Memory B cell (primary cell): ENCODE measurements around the gene KCMF1.

Source experiments
- ATAC-seq: fragments of 150-1000 bp; cut with Tn5 transposase; 2 replicates; pipeline ENCODE4 v1.10.0; 2021; ENCODE audit warnings: low read depth, mild to moderate bottlenecking, moderate library complexity
- DNase-seq, 2 donors: peaks; one replicate each; pipeline ENCODE4 v3.0.0; 2022; ENCODE audit warnings: low spot score in 2 of 2
- H3K27ac Mint-ChIP-seq: one replicate; pipeline ENCODE4 v1.8.0; 2022; ENCODE audit warnings: mild to moderate bottlenecking, moderate library complexity, mixed read lengths
- H3K27me3 Mint-ChIP-seq: one replicate; pipeline ENCODE4 v1.8.0; 2022; ENCODE audit warnings: mixed read lengths
- H3K36me3 Mint-ChIP-seq: one replicate; pipeline ENCODE4 v1.8.0; 2022; ENCODE audit warnings: mild to moderate bottlenecking, mixed read lengths
- H3K4me1 Mint-ChIP-seq: one replicate; pipeline ENCODE4 v1.8.0; 2022; ENCODE audit warnings: mixed read lengths
- H3K4me3 Mint-ChIP-seq: one replicate; pipeline ENCODE4 v1.8.0; 2022; ENCODE audit warnings: mild to moderate bottlenecking, moderate library complexity, mixed read lengths
- H3K9me3 Mint-ChIP-seq: one replicate; pipeline ENCODE4 v1.8.0; 2022; ENCODE audit warnings: mixed read lengths

The KCMF1 gene

GRCh38 chr2:85012855-85013254 lies 41.9 kb downstream of the KCMF1 start:
- Mint-ChIP-seq H3K4me3 (no peak overlapping the region), H3K4me1 (peaks cover 46% of the 10 kb centered on the region), H3K36me3 (peaks cover 13% of the 10 kb centered on the region), H3K9me3 (peaks cover 5% of the 10 kb centered on the region), H3K27me3 (no peaks in the 10 kb centered on the region), H3K27ac (peak overlapping the region; percentile 60)
- DNase-seq (no peak), ATAC-seq (no peak)

GRCh38 chr2:85015653-85016360 lies 44.8 kb downstream of the KCMF1 start:
- Mint-ChIP-seq H3K36me3 (peaks cover 2% of the 10 kb centered on the region), H3K4me3 (no peak overlapping the region), H3K27ac (peak overlapping the region; percentile 43), H3K9me3 (no peaks in the 10 kb centered on the region), H3K27me3 (no peaks in the 10 kb centered on the region), H3K4me1 (peaks cover 41% of the 10 kb centered on the region)
- DNase-seq (no peak), ATAC-seq (peak; percentile 34)

- H3K4me1 Mint-ChIP-seq = peaks cover 37% of the 10 kb centered on the region
- no peaks in the 10 kb centered on the region for H3K27me3 Mint-ChIP-seq
- H3K9me3 Mint-ChIP-seq = no peaks in the 10 kb centered on the region
- no peak for ATAC-seq
- no peak overlapping the region for H3K27ac Mint-ChIP-seq
- H3K36me3 Mint-ChIP-seq = peaks cover 2% of the 10 kb centered on the region
- no peak for DNase-seq
- no peak overlapping the region for H3K4me3 Mint-ChIP-seq
These were observed 45.5 kb downstream of the KCMF1 start for GRCh38 chr2:85016446-85016845.

GRCh38 chr2:85017411-85018048 lies 46.6 kb downstream of the KCMF1 start:
- Mint-ChIP-seq H3K4me3 (no peak overlapping the region), H3K9me3 (no peaks in the 10 kb centered on the region), H3K27ac (peak overlapping the region; percentile 53), H3K27me3 (no peaks in the 10 kb centered on the region), H3K36me3 (peaks cover 2% of the 10 kb centered on the region), H3K4me1 (peaks cover 29% of the 10 kb centered on the region)
- DNase-seq (no peak), ATAC-seq (no peak)

- peak overlapping the region; percentile 53 for H3K27ac Mint-ChIP-seq
- ATAC-seq = no peak
- no peak for DNase-seq
- H3K4me1 Mint-ChIP-seq = peaks cover 24% of the 10 kb centered on the region
- H3K36me3 Mint-ChIP-seq = peaks cover 3% of the 10 kb centered on the region
- no peaks in the 10 kb centered on the region for H3K9me3 Mint-ChIP-seq
- no peaks in the 10 kb centered on the region for H3K27me3 Mint-ChIP-seq
- no peak overlapping the region for H3K4me3 Mint-ChIP-seq
These were observed 47.1 kb downstream of the KCMF1 start for GRCh38 chr2:85018049-85018447.

- peaks cover 20% of the 10 kb centered on the region for H3K4me1 Mint-ChIP-seq
- H3K27me3 Mint-ChIP-seq = no peaks in the 10 kb centered on the region
These were observed 48.2 kb downstream of the KCMF1 start for GRCh38 chr2:85019121-85019520.

GRCh38 chr2:85022232-85022631 lies 51.3 kb downstream of the KCMF1 start:
- Mint-ChIP-seq H3K27me3 (no peaks in the 10 kb centered on the region), H3K4me3 (no peak overlapping the region), H3K27ac (no peak overlapping the region), H3K9me3 (no peaks in the 10 kb centered on the region), H3K36me3 (peaks cover 12% of the 10 kb centered on the region), H3K4me1 (peaks cover 27% of the 10 kb centered on the region)
- no peak for ATAC-seq
- no peak for DNase-seq

More at GRCh38 chr2:85019121-85019520, 48.2 kb downstream of the KCMF1 start:
- H3K4me3 Mint-ChIP-seq = no peak overlapping the region
- DNase-seq (no peak), ATAC-seq (no peak)
- peaks cover 3% of the 10 kb centered on the region for H3K36me3 Mint-ChIP-seq
- H3K27ac Mint-ChIP-seq = no peak overlapping the region
- H3K9me3 Mint-ChIP-seq = no peaks in the 10 kb centered on the region

- H3K4me1 Mint-ChIP-seq = peaks cover 24% of the 10 kb centered on the region
- no peak overlapping the region for H3K4me3 Mint-ChIP-seq
- ATAC-seq (no peak), DNase-seq (no peak)
- no peaks in the 10 kb centered on the region for H3K27me3 Mint-ChIP-seq
- no peaks in the 10 kb centered on the region for H3K9me3 Mint-ChIP-seq
- H3K36me3 Mint-ChIP-seq = peaks cover 16% of the 10 kb centered on the region
- H3K27ac Mint-ChIP-seq = peak overlapping the region; percentile 36
These were observed 53.5 kb downstream of the KCMF1 start for GRCh38 chr2:85024372-85025047.

- Mint-ChIP-seq H3K4me1 (peaks cover 4% of the 10 kb centered on the region), H3K27ac (no peak overlapping the region), H3K27me3 (no peaks in the 10 kb centered on the region), H3K4me3 (no peak overlapping the region), H3K9me3 (no peaks in the 10 kb centered on the region), H3K36me3 (peaks cover 20% of the 10 kb centered on the region)
- DNase-seq (no peak), ATAC-seq (no peak)
These were observed 61.7 kb downstream of the KCMF1 start for GRCh38 chr2:85032621-85033020.

- ATAC-seq = no peak
- no peaks in the 10 kb centered on the region for H3K27me3 Mint-ChIP-seq
- peaks cover 21% of the 10 kb centered on the region for H3K36me3 Mint-ChIP-seq
- H3K27ac Mint-ChIP-seq = no peak overlapping the region
- peaks cover 4% of the 10 kb centered on the region for H3K4me1 Mint-ChIP-seq
- H3K9me3 Mint-ChIP-seq = no peaks in the 10 kb centered on the region
- no peak for DNase-seq
- no peak overlapping the region for H3K4me3 Mint-ChIP-seq
These were observed 62.4 kb downstream of the KCMF1 start for GRCh38 chr2:85033388-85033787.

- peaks cover 21% of the 10 kb centered on the region for H3K36me3 Mint-ChIP-seq
- no peak overlapping the region for H3K27ac Mint-ChIP-seq
- no peak overlapping the region for H3K4me3 Mint-ChIP-seq
- ATAC-seq (no peak), DNase-seq (no peak)
- peaks cover 4% of the 10 kb centered on the region for H3K4me1 Mint-ChIP-seq
- no peaks in the 10 kb centered on the region for H3K9me3 Mint-ChIP-seq
- H3K27me3 Mint-ChIP-seq = no peaks in the 10 kb centered on the region
These were observed 63.2 kb downstream of the KCMF1 start for GRCh38 chr2:85034158-85034557.

- ATAC-seq = no peak
- H3K4me3 Mint-ChIP-seq = no peak overlapping the region
- no peaks in the 10 kb centered on the region for H3K27me3 Mint-ChIP-seq
- H3K9me3 Mint-ChIP-seq = no peaks in the 10 kb centered on the region
- DNase-seq = no peak
- H3K4me1 Mint-ChIP-seq = peaks cover 4% of the 10 kb centered on the region
- H3K36me3 Mint-ChIP-seq = peaks cover 27% of the 10 kb centered on the region
- H3K27ac Mint-ChIP-seq = no peak overlapping the region
These were observed 66.7 kb downstream of the KCMF1 start for GRCh38 chr2:85037622-85038021.

GRCh38 chr2:85042330-85042729 lies 71.4 kb downstream of the KCMF1 start:
- DNase-seq = no peak
- Mint-ChIP-seq H3K4me1 (no peaks in the 10 kb centered on the region), H3K36me3 (peaks cover 25% of the 10 kb centered on the region), H3K4me3 (no peak overlapping the region), H3K27ac (peak overlapping the region; percentile 1), H3K9me3 (no peaks in the 10 kb centered on the region), H3K27me3 (no peaks in the 10 kb centered on the region)
- no peak for ATAC-seq

- H3K9me3 Mint-ChIP-seq = no peaks in the 10 kb centered on the region
- peaks cover 25% of the 10 kb centered on the region for H3K36me3 Mint-ChIP-seq
- ATAC-seq = no peak
- H3K27ac Mint-ChIP-seq = no peak overlapping the region
- no peaks in the 10 kb centered on the region for H3K27me3 Mint-ChIP-seq
- no peaks in the 10 kb centered on the region for H3K4me1 Mint-ChIP-seq
- no peak for DNase-seq
- no peak overlapping the region for H3K4me3 Mint-ChIP-seq
These were observed 77.6 kb downstream of the KCMF1 start for GRCh38 chr2:85048534-85048933.
